Spinal cord (tissue), 10 donors: ENCODE results near the gene GTF3C1. TPM values are rescaled to one million over a fixed set of nuclear protein-coding genes. Genes with fewer than 3 reads are reported as not detected.

ENCODE experiments used
- DNase-seq, 6 donors: peaks; one replicate each; pipeline versions ENCODE4 v3.0.0 to v3.0.0-alpha.2; 2013 to 2015; ENCODE audit warnings: low spot score in 6 of 6, low read depth in 4 of 6
- H3K27ac ChIP-seq: one replicate; pipeline ENCODE4 v1.5.1; 2013; ENCODE audit warnings: low read depth, low read length, control low read depth
- H3K27me3 ChIP-seq: one replicate; pipeline ENCODE4 v1.6.1; 2013; ENCODE audit warnings: low read length; ENCODE audit not compliant: control insufficient read depth, insufficient read depth
- H3K36me3 ChIP-seq: one replicate; pipeline ENCODE4 v1.6.1; 2013; ENCODE audit warnings: low read length; ENCODE audit not compliant: control insufficient read depth, insufficient read depth
- H3K4me1 ChIP-seq: one replicate; pipeline ENCODE4 v1.6.1; 2013; ENCODE audit warnings: low read length; ENCODE audit not compliant: control insufficient read depth, insufficient read depth
- H3K4me3 ChIP-seq: one replicate; pipeline ENCODE4 v1.5.1; 2013; ENCODE audit warnings: low read depth, low read length, control low read depth
- H3K9me3 ChIP-seq: one replicate; pipeline ENCODE4 v1.6.1; 2013; ENCODE audit warnings: low read length; ENCODE audit not compliant: control insufficient read depth, insufficient read depth
- WGBS: methylation state at CpG from one replicate; pipeline ENCODE4 v1.1.5; 2013; ENCODE audit warnings: missing lambda C conversion rate; ENCODE audit not compliant: insufficient coverage; 5-methylcytosine and 5-hydroxymethylcytosine counted together
- polyA plus RNA-seq, 2 donors: library from polyadenylated mRNA; unstranded; fragments of 120-200 nt; gene quantifications; one replicate each; pipeline ENCODE4 v1.2.1, GENCODE V29; 2013; ENCODE audit not compliant: insufficient read length in 2 of 2
- total RNA-seq, 2 donors: library from RNA; depleted of rRNA in 1 of 2; stranded (reverse); fragments of 120-200 nt in 1 of 2; fragments of >200 nt in 1 of 2; gene quantifications; one replicate each; pipeline versions ENCODE4 v1.2.3 to v1.2.4, GENCODE V29; 2013 to 2014
- donor health status: healthy.

Gene GTF3C1
- total and polyA plus RNA-seq, 4 donors: 65.8 to 110 (median 93.3) TPM

DNA sequence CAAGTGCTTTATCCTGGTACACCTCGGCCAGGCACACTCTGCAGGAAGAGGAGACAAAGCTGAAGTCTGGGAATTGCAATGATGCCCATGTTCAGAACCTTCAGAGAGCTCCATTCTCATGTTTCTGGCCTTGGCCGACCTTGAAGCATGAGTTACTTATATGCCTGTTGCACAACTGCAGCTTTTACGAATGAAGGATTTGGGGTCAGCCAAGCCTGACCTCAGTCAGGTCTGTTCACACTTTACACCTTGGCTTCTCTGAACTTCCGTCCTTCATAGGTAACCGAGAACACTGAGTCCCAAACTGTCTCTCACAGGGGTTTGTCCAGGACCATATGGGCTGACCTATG, 66.7 kb downstream of the GTF3C1 start:
- Histone ChIP-seq H3K4me1 (peaks cover 4% of the 10 kb centered on the region), H3K27ac (no peak overlapping the region), H3K9me3 (no peaks in the 10 kb centered on the region), H3K4me3 (no peak overlapping the region), H3K27me3 (no peaks in the 10 kb centered on the region), H3K36me3 (peaks cover 84% of the 10 kb centered on the region)
- WGBS: 98% methylated on average over 5 of the region's 5 CpGs
- DNase-seq: no peak

DNA sequence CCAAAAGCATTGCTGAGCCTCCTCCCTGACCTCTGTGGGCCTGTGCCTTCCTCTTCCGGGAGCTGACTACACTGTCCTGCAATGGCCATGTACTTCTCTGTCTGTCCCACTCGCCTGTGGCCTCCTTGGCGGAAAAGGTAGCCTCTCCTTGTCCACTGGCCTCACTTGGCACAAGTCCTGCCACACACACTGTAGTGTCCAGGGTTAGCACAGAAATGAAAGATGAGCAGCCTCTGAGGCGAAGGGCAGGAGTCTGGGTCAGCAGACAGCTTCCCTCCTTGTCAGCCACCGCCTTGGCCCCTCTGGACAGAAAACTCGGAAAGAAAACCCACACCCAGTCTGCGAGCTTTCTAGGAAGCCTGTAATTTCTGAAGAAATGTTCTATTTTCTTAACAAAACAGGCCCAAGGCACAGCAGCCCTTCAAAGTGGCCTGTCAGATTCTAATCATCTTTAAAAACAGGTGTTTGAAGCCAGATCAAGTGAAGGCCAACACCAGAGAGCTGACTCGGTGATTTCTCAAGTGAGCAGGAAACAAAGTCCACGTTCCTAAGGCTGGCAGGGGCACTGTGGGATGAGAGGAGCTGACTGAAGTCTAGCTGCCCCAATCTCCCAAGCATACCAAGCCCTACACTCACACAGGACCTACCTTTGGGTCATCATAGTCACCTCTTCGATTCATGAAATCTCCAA, 67.2 kb downstream of the GTF3C1 start:
- no peaks in the 10 kb centered on the region for H3K27me3 ChIP-seq
- H3K9me3 ChIP-seq: no peaks in the 10 kb centered on the region
- H3K27ac ChIP-seq: no peak overlapping the region
- no peak overlapping the region for H3K4me3 ChIP-seq
- DNase-seq: no peak
- peaks cover 84% of the 10 kb centered on the region for H3K36me3 ChIP-seq
- WGBS: 96% methylated on average over 6 of the region's 10 CpGs
- H3K4me1 ChIP-seq: peaks cover 4% of the 10 kb centered on the region

DNA sequence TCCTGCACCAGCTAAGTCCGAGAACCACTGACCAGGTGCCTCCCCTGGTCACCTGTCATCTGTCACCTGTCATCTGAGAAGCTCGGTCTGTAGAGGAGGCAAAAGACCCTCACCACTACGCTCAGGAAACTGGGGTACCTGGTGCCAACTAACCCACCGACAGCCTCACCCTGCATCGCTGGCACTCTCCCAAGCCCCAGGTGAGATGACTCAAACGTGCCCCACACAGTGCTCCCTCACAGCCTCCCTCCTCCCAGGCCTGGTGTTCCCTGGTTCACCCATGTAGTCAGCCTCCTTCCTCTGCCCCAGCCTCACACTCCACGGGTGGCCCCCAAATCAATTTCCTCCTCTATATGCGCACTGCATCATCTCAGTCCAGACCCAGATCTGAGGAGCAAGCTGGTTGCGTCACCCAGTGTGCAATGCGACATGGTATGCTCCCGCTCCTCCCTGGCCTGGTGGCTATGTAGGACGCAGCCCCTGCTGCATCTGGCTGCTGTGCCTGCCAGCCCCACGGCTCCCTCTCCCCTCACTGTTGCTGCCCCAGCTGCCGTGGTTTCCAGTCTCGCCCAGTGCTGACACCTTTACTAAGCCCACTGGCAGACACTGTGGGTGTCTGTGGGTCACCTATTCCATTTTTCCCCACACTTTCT, 68.3 kb downstream of the GTF3C1 start:
- WGBS: 96% methylated on average over 13 of the region's 15 CpGs

DNA sequence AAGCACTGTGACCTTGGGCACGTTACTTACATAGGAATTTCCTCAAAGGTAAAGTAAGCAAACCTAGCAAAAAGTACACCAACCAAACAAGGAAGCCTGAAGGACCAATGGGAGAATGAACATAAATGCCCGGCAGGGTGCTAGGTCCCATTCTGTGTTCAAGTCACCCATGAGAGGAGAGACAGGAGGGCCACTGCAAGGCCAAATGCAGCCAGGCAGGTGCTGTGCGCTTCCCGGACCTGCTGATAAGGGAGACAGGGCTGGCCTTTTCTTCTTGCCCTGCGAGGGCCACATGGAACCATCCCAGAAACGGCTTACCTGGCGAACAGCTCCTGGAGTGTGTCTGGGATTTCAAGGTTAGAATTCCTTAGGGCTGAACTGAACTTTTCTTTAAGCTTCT, 69.0 kb downstream of the GTF3C1 start:
- Histone ChIP-seq H3K27me3 (no peaks in the 10 kb centered on the region), H3K27ac (no peak overlapping the region), H3K36me3 (peaks cover 88% of the 10 kb centered on the region), H3K4me3 (no peak overlapping the region), H3K9me3 (no peaks in the 10 kb centered on the region), H3K4me1 (peaks cover 1% of the 10 kb centered on the region)
- WGBS: 96% methylated on average over 5 of the region's 7 CpGs
- no peak for DNase-seq

More for the DNA sequence above, 68.3 kb downstream of the GTF3C1 start:
- Histone ChIP-seq H3K27me3 (no peaks in the 10 kb centered on the region), H3K36me3 (peaks cover 90% of the 10 kb centered on the region), H3K4me1 (peaks cover 4% of the 10 kb centered on the region), H3K4me3 (no peak overlapping the region), H3K27ac (no peak overlapping the region), H3K9me3 (no peaks in the 10 kb centered on the region)
- DNase-seq: no peak

DNA sequence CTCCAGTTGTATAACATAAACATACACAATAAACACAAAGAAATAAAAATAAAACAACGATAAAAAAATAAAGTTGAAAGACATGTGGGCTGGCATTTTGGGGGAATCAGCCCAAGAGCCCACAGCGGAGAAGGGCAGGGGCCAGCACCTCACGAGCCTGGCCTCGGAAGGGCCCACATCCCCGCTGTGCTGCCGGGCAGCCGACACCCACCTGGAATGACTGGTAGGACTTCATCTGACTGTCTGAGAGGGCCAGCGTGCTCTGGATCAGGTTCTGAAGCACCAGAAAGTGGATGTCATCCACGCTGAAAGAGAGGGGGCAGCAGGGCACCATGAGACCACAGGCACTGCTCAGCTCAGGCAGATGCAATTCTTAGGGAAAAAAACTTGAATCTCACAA, 73.5 kb downstream of the GTF3C1 start:
- peak in 1 of 6 donors; percentile 13 for DNase-seq
- Histone ChIP-seq H3K27me3 (no peaks in the 10 kb centered on the region), H3K9me3 (no peaks in the 10 kb centered on the region), H3K27ac (no peak overlapping the region), H3K36me3 (peaks cover 88% of the 10 kb centered on the region), H3K4me1 (no peaks in the 10 kb centered on the region), H3K4me3 (no peak overlapping the region)
- 94% methylated on average over 8 of the region's 9 CpGs for WGBS

DNA sequence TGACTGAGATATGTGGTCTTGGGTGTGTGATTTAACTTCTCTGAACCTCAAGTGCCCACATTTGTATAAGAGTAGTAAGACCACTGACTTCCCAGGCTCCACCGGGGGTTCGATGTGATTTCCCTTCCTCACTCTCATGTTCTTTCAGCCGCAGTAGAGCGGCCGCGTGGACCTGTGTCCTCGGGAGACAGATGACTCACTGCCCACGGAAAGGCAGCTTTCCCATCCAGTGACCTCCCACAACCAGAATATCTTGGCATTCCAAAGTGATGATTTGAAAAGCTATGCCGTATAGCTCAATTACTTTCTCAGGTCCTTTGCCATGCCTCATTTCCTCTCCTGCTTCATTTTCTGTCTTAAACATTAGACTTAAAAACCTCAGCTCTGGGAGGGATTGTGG, 74.2 kb downstream of the GTF3C1 start:
- Histone ChIP-seq H3K27ac (no peak overlapping the region), H3K9me3 (no peaks in the 10 kb centered on the region), H3K27me3 (no peaks in the 10 kb centered on the region), H3K4me1 (no peaks in the 10 kb centered on the region), H3K4me3 (no peak overlapping the region), H3K36me3 (peaks cover 88% of the 10 kb centered on the region)
- peak in 1 of 6 donors; percentile 45 for DNase-seq
- 91% methylated on average over 7 of the region's 9 CpGs for WGBS

DNA sequence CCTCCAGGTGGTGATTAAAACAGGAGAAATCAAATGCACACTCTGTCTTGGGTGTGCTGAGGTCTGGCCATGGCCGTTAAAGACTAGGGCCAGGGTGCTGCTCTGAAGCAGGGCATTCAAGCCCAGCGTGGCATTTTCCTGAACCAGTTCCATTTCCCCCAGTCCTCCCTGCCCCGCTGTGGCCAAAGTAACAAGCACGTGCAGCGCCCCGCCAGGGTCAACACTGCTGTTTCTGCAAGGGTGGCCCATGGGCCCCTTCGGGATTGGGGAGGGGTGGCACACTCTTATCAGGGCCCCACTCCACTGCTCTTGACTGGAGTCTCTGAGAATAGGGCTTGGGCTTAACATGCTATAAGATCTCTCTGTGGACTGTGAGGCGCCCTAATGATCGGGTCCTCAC, 74.8 kb downstream of the GTF3C1 start:
- H3K36me3 ChIP-seq: peaks cover 88% of the 10 kb centered on the region
- WGBS: 91% methylated on average over 6 of the region's 9 CpGs
- H3K27me3 ChIP-seq: no peaks in the 10 kb centered on the region

DNA sequence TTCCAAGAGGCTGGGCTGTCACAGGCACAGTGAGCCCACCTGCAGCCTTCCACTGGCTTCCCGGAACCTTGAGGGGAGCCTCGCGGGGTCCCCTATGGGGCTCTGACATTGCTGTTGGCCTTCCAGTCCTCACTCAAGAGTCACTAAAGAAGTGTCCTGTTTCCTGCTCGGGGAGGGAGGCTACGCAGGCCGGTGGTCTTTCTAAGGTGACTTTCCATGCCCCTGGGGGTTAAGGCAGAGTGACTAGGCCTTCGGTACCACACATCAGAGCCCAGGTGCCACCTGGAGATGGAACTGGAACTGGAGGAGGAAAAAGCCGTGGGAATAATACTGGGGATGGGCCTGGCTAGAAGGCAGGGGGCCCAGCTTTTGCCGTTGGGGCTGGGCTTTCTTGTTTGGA, 75.7 kb downstream of the GTF3C1 start:
- H3K9me3 ChIP-seq: no peaks in the 10 kb centered on the region
- peaks cover 91% of the 10 kb centered on the region for H3K36me3 ChIP-seq
- H3K4me3 ChIP-seq: no peak overlapping the region
- 92% methylated on average over 9 of the region's 9 CpGs for WGBS
- H3K27me3 ChIP-seq: no peaks in the 10 kb centered on the region
- H3K4me1 ChIP-seq: no peaks in the 10 kb centered on the region
- no peak overlapping the region for H3K27ac ChIP-seq
- DNase-seq: no peak

More for the DNA sequence above, 74.8 kb downstream of the GTF3C1 start:
- H3K4me3 ChIP-seq: no peak overlapping the region
- no peaks in the 10 kb centered on the region for H3K9me3 ChIP-seq
- H3K4me1 ChIP-seq: no peaks in the 10 kb centered on the region
- DNase-seq: no peak
- H3K27ac ChIP-seq: no peak overlapping the region

DNA sequence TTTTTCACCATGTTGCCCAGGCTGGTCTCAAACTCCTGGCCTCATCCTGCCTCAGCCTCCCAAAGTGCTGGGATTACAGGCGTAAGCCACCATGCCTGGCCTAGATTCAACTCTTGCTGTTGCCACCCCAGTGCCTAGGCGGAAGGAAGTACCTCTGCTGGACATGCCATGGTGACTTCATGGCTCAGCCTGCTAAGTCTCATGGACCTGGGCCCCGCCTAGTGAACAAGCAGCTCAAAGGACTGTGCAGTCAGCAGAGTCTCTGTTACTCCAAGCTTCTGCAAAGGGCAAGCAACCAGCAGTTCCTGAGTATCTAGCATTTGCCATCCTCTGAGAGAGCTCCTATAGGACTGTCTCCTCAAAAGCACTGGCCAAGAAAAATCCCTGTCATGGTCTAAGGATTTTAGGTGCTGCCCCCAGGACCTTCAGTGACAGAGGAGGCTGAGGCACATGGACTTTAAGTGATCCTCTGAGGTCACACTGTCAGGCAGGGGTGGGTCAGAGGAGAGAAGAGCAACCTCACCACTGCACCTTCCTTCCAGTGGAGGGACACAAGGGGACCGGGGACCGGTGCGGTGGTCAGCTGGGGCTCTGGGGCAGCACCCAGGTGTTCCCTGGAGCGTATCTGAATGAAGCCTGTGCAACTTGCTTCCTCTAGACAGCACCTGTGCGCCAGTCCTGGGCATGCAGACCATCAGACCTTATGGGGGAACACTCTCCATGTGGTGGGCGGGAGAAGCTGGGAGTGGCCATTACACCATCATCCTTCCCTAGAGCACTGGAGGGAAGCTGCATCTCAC, 76.4 kb downstream of the GTF3C1 start:
- no peak overlapping the region for H3K27ac ChIP-seq
- peaks cover 97% of the 10 kb centered on the region for H3K36me3 ChIP-seq
- no peak overlapping the region for H3K4me3 ChIP-seq
- no peaks in the 10 kb centered on the region for H3K27me3 ChIP-seq
- H3K9me3 ChIP-seq: no peaks in the 10 kb centered on the region
- no peak for DNase-seq
- no peaks in the 10 kb centered on the region for H3K4me1 ChIP-seq
- 97% methylated on average over 9 of the region's 9 CpGs for WGBS
